OCI-LY3 (cell line): ENCODE data around the gene AVEN.

Experiments
- CTCF ChIP-seq: fragments of 200-600, 300-600 bp; sonication (generic); IDR thresholded peaks from 2 replicates; pipeline ENCODE4 v1.5.1; 2014; ENCODE audit warnings: antibody characterized with exemption, low read length, low read depth
- EZH2phosphoT487 ChIP-seq: fragments of 200-600 bp; shearing (Covaris generic); IDR thresholded peaks from 2 replicates; pipeline ENCODE4 v1.6.1; 2018; ENCODE audit warnings: antibody characterized with exemption, mixed run types, low read depth

- TF ChIP-seq CTCF (no peak), EZH2phosphoT487 (no peak)
Measured at GRCh38 chr15:34056911-34057310, 17.9 kb upstream of the AVEN start.
